K562 (cell line): ENCODE results near the gene GLDN. TPM values are rescaled to one million over a fixed set of nuclear protein-coding genes. Genes with fewer than 3 reads are reported as not detected.

Source experiments
- ARID2 ChIP-seq: fragments of 450-650 bp; IDR thresholded peaks from 2 replicates; pipeline ENCODE4 v1.6.1; 2017; ENCODE audit warnings: antibody characterized with exemption, mild to moderate bottlenecking
- C11orf30 ChIP-seq: fragments of 450-650 bp; IDR thresholded peaks from 2 replicates; pipeline ENCODE4 v1.6.1; 2016; ENCODE audit warnings: low read depth, mild to moderate bottlenecking
- CBFB ChIP-seq: sonication (generic); formaldehyde crosslinking; IDR thresholded peaks from 2 replicates; pipeline ENCODE4 v1.4.0; 2020; ENCODE audit warnings: mild to moderate bottlenecking, missing genetic modification reagents
- HDAC6 ChIP-seq: IDR thresholded peaks from 2 replicates; pipeline ENCODE4 v1.6.1; 2012; ENCODE audit warnings: low read depth, mild to moderate bottlenecking, control low read depth, inconsistent platforms, low read length, moderate library complexity
- NFIC ChIP-seq: fragments of 450-650 bp; IDR thresholded peaks from 2 replicates; pipeline ENCODE4 v1.6.1; 2017; ENCODE audit warnings: mild to moderate bottlenecking, inconsistent platforms
- NUFIP1 ChIP-seq: fragments of 450-650 bp; IDR thresholded peaks from 2 replicates; pipeline ENCODE4 v1.6.1; 2018; ENCODE audit not compliant: partially characterized antibody
- RBM15 ChIP-seq: fragments of 200-400 bp; formaldehyde crosslinking; IDR thresholded peaks from 2 replicates; pipeline ENCODE4 v1.6.1; 2018; ENCODE audit warnings: mild to moderate bottlenecking, low read length, moderate library complexity; ENCODE audit not compliant: insufficient read depth
- RFX7 ChIP-seq: fragments of 250-450 bp; sonication (Bioruptor Pico); IDR thresholded peaks from 2 replicates; pipeline ENCODE4 v1.5.1; 2021; ENCODE audit warnings: mild to moderate bottlenecking
- SMARCA4 ChIP-seq: fragments of 450-650 bp; IDR thresholded peaks from 2 replicates; pipeline ENCODE4 v1.6.1; 2016
- ZNF316 ChIP-seq: fragments of 450-650 bp; IDR thresholded peaks from 2 replicates; pipeline ENCODE4 v1.6.1; 2016
- ZSCAN32 ChIP-seq: fragments of 450-650 bp; formaldehyde crosslinking; IDR thresholded peaks from 2 replicates; pipeline ENCODE4 v1.4.0; 2020; ENCODE audit warnings: mild to moderate bottlenecking, moderate library complexity
- polyA plus RNA-seq, 8 experiments: library from polyadenylated mRNA; depleted of rRNA in 4 of 8; stranded (reverse) in 5 of 8; unstranded in 3 of 8; fragments of >200 nt; fragmentation: Nextera tagmentation in 2 of 8; fragmentation: Illumina TruSeq in 1 of 8; extraction: Ambion mirVana in 2 of 8; extraction: Trizol in 1 of 8; gene quantifications; 2 replicates each; pipeline versions ENCODE4 v1.2.1 to v1.2.3, GENCODE V29; 2011 to 2014; ENCODE audit warnings: inconsistent platforms in 1 of 8, missing spikeins in 1 of 8
- total RNA-seq, 7 experiments: library from RNA; depleted of rRNA in 6 of 7; stranded (reverse); fragments of >200 nt in 6 of 7; fragmentation: Illumina TruSeq in 2 of 7; extraction: Trizol in 2 of 7; gene quantifications; 2 replicates each; pipeline versions ENCODE4 v1.2.1 to v1.2.3, GENCODE V29; 2011 to 2021; ENCODE audit warnings: low replicate concordance in 1 of 7
- TF ChIP-seq, protein P1 (sequence below): sonication (generic); formaldehyde crosslinking; IDR thresholded peaks from 2 replicates; pipeline ENCODE4 v1.5.0; 2020; ENCODE audit warnings: missing genetic modification reagents
- TF ChIP-seq, protein P2 (sequence below): fragments of 450-650 bp; IDR thresholded peaks from 2 replicates; pipeline ENCODE4 v1.6.1; 2016; ENCODE audit warnings: mild to moderate bottlenecking, moderate library complexity
- TF ChIP-seq, protein P3 (sequence below): sonication (generic); formaldehyde crosslinking; IDR thresholded peaks from 2 replicates; pipeline ENCODE4 v1.8.1; 2023; ENCODE audit warnings: mild to moderate bottlenecking, missing genetic modification reagents, moderate library complexity
- TF ChIP-seq, protein P4 (sequence below): fragments of 450-650 bp; conservative IDR thresholded peaks from 2 replicates; pipeline ENCODE4 v1.6.1; 2016; ENCODE audit warnings: missing genetic modification characterization, low read depth, mild to moderate bottlenecking, missing compliant biosample characterization, moderate library complexity

Gene GLDN
- total and polyA plus RNA-seq, 9 of the 15 experiments (the other 6 are each of a cell fraction or from before 2014, with no cell fraction given) = 0.05 to 0.33 (median 0.18) TPM

DNA sequence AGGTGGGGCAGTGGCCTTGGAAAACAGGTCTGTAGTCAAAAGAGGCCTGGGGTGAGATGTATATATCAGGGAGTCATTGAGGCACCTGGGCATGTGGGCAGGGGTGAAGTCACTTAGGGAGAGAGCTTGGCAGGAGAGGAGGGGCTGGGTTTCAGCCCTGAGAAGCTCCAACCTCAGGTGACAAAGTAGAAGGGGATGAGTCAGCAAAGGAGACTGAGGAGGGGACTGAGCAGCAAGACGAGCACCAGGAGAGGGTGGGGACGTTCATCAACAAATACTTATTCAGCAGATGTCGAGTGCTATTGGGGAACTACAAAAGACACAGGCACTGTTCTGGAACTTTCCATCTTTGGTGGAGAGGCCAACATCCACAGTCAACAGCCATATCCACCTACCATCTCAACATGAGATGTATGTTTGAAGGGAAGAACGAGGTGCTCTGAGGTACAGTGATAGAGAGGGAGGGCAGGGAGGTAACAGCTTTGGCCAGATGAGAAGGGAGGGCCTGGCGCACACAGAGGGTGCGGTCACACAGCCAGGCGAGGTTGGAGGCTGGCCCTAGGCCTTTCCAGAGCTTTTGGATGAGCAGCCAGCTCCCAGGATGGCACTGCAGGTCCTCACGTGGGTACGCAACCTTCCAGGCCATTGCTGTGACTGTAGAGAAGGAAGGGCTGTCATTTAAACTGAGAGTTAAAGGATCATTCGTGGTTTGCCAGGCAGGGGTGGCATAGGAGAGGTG lies 45.7 kb downstream of the GLDN start (continued):
- TF ChIP-seq, protein P1, sequence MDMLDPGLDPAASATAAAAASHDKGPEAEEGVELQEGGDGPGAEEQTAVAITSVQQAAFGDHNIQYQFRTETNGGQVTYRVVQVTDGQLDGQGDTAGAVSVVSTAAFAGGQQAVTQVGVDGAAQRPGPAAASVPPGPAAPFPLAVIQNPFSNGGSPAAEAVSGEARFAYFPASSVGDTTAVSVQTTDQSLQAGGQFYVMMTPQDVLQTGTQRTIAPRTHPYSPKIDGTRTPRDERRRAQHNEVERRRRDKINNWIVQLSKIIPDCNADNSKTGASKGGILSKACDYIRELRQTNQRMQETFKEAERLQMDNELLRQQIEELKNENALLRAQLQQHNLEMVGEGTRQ (CRISPR knock-in tag) = no peak
- TF ChIP-seq, protein P2, sequence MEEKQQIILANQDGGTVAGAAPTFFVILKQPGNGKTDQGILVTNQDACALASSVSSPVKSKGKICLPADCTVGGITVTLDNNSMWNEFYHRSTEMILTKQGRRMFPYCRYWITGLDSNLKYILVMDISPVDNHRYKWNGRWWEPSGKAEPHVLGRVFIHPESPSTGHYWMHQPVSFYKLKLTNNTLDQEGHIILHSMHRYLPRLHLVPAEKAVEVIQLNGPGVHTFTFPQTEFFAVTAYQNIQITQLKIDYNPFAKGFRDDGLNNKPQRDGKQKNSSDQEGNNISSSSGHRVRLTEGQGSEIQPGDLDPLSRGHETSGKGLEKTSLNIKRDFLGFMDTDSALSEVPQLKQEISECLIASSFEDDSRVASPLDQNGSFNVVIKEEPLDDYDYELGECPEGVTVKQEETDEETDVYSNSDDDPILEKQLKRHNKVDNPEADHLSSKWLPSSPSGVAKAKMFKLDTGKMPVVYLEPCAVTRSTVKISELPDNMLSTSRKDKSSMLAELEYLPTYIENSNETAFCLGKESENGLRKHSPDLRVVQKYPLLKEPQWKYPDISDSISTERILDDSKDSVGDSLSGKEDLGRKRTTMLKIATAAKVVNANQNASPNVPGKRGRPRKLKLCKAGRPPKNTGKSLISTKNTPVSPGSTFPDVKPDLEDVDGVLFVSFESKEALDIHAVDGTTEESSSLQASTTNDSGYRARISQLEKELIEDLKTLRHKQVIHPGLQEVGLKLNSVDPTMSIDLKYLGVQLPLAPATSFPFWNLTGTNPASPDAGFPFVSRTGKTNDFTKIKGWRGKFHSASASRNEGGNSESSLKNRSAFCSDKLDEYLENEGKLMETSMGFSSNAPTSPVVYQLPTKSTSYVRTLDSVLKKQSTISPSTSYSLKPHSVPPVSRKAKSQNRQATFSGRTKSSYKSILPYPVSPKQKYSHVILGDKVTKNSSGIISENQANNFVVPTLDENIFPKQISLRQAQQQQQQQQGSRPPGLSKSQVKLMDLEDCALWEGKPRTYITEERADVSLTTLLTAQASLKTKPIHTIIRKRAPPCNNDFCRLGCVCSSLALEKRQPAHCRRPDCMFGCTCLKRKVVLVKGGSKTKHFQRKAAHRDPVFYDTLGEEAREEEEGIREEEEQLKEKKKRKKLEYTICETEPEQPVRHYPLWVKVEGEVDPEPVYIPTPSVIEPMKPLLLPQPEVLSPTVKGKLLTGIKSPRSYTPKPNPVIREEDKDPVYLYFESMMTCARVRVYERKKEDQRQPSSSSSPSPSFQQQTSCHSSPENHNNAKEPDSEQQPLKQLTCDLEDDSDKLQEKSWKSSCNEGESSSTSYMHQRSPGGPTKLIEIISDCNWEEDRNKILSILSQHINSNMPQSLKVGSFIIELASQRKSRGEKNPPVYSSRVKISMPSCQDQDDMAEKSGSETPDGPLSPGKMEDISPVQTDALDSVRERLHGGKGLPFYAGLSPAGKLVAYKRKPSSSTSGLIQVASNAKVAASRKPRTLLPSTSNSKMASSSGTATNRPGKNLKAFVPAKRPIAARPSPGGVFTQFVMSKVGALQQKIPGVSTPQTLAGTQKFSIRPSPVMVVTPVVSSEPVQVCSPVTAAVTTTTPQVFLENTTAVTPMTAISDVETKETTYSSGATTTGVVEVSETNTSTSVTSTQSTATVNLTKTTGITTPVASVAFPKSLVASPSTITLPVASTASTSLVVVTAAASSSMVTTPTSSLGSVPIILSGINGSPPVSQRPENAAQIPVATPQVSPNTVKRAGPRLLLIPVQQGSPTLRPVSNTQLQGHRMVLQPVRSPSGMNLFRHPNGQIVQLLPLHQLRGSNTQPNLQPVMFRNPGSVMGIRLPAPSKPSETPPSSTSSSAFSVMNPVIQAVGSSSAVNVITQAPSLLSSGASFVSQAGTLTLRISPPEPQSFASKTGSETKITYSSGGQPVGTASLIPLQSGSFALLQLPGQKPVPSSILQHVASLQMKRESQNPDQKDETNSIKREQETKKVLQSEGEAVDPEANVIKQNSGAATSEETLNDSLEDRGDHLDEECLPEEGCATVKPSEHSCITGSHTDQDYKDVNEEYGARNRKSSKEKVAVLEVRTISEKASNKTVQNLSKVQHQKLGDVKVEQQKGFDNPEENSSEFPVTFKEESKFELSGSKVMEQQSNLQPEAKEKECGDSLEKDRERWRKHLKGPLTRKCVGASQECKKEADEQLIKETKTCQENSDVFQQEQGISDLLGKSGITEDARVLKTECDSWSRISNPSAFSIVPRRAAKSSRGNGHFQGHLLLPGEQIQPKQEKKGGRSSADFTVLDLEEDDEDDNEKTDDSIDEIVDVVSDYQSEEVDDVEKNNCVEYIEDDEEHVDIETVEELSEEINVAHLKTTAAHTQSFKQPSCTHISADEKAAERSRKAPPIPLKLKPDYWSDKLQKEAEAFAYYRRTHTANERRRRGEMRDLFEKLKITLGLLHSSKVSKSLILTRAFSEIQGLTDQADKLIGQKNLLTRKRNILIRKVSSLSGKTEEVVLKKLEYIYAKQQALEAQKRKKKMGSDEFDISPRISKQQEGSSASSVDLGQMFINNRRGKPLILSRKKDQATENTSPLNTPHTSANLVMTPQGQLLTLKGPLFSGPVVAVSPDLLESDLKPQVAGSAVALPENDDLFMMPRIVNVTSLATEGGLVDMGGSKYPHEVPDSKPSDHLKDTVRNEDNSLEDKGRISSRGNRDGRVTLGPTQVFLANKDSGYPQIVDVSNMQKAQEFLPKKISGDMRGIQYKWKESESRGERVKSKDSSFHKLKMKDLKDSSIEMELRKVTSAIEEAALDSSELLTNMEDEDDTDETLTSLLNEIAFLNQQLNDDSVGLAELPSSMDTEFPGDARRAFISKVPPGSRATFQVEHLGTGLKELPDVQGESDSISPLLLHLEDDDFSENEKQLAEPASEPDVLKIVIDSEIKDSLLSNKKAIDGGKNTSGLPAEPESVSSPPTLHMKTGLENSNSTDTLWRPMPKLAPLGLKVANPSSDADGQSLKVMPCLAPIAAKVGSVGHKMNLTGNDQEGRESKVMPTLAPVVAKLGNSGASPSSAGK = no peak
- TF ChIP-seq SMARCA4 = no peak
- no peak for TF ChIP-seq RBM15
- TF ChIP-seq ARID2 = no peak
- TF ChIP-seq NUFIP1 = no peak
- peak; percentile 65; the same call in 1 of the 2 replicates for TF ChIP-seq C11orf30
- TF ChIP-seq, protein P3, sequence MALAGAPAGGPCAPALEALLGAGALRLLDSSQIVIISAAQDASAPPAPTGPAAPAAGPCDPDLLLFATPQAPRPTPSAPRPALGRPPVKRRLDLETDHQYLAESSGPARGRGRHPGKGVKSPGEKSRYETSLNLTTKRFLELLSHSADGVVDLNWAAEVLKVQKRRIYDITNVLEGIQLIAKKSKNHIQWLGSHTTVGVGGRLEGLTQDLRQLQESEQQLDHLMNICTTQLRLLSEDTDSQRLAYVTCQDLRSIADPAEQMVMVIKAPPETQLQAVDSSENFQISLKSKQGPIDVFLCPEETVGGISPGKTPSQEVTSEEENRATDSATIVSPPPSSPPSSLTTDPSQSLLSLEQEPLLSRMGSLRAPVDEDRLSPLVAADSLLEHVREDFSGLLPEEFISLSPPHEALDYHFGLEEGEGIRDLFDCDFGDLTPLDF (CRISPR knock-in tag) = no peak
- no peak for TF ChIP-seq CBFB (CRISPR knock-in tag)
- TF ChIP-seq RFX7 = no peak
- peak; percentile 75 for TF ChIP-seq ZNF316
- TF ChIP-seq, protein P4, sequence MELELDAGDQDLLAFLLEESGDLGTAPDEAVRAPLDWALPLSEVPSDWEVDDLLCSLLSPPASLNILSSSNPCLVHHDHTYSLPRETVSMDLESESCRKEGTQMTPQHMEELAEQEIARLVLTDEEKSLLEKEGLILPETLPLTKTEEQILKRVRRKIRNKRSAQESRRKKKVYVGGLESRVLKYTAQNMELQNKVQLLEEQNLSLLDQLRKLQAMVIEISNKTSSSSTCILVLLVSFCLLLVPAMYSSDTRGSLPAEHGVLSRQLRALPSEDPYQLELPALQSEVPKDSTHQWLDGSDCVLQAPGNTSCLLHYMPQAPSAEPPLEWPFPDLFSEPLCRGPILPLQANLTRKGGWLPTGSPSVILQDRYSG (tag) = no peak
- no peak for TF ChIP-seq NFIC
- no peak for TF ChIP-seq HDAC6
- TF ChIP-seq ZSCAN32 (CRISPR knock-in tag) = no peak
